Measurements from ENCODE around the gene FGFRL1. TPM values are rescaled to one million over a fixed set of nuclear protein-coding genes. Genes with fewer than 3 reads are reported as not detected.

Gene FGFRL1, protein sequence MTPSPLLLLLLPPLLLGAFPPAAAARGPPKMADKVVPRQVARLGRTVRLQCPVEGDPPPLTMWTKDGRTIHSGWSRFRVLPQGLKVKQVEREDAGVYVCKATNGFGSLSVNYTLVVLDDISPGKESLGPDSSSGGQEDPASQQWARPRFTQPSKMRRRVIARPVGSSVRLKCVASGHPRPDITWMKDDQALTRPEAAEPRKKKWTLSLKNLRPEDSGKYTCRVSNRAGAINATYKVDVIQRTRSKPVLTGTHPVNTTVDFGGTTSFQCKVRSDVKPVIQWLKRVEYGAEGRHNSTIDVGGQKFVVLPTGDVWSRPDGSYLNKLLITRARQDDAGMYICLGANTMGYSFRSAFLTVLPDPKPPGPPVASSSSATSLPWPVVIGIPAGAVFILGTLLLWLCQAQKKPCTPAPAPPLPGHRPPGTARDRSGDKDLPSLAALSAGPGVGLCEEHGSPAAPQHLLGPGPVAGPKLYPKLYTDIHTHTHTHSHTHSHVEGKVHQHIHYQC
- total RNA-seq (25.5 TPM), polyA plus RNA-seq (ENCODE audit: insufficient read depth, low read depth, low replicate concordance) (22.0 TPM)
- long read RNA-seq, donor 1, partial matches to known transcripts: 0 of 2 reads
- long read RNA-seq, donor 1, other reads (novel, unspliced or antisense): 0 of 2 reads
- long read RNA-seq, donor 2, partial matches to known transcripts: 0 of 4 reads
- long read RNA-seq, donor 2, other reads (novel, unspliced or antisense): 0 of 4 reads
- long read RNA-seq, donor 3, partial matches to known transcripts: 0 of 3 reads
- long read RNA-seq, donor 3, other reads (novel, unspliced or antisense): 0 of 3 reads
- long read RNA-seq, donor 4, transcript FGFRL1-205 (7 exons, 2,304 nt): major isoform, 5 of 5 reads
- long read RNA-seq, donor 4, partial matches to known transcripts: 0 of 5 reads
- long read RNA-seq, donor 4, other reads (novel, unspliced or antisense): 0 of 5 reads
- long read RNA-seq, donor 5: 0 reads
- long read RNA-seq, donor 6: 0 reads
- long read RNA-seq, donor 7, partial matches to known transcripts: 15 of 21 reads
- long read RNA-seq, donor 7, other reads (novel, unspliced or antisense): 5 of 21 reads
- long read RNA-seq, donor 8, partial matches to known transcripts: 0 of 2 reads
- long read RNA-seq, donor 8, other reads (novel, unspliced or antisense): 0 of 2 reads
- long read RNA-seq, donor 9, partial matches to known transcripts: 0 of 3 reads
- long read RNA-seq, donor 9, other reads (novel, unspliced or antisense): 0 of 3 reads
- long read RNA-seq, donor 10, partial matches to known transcripts: 0 of 2 reads
- long read RNA-seq, donor 10, other reads (novel, unspliced or antisense): 0 of 2 reads

DNA sequence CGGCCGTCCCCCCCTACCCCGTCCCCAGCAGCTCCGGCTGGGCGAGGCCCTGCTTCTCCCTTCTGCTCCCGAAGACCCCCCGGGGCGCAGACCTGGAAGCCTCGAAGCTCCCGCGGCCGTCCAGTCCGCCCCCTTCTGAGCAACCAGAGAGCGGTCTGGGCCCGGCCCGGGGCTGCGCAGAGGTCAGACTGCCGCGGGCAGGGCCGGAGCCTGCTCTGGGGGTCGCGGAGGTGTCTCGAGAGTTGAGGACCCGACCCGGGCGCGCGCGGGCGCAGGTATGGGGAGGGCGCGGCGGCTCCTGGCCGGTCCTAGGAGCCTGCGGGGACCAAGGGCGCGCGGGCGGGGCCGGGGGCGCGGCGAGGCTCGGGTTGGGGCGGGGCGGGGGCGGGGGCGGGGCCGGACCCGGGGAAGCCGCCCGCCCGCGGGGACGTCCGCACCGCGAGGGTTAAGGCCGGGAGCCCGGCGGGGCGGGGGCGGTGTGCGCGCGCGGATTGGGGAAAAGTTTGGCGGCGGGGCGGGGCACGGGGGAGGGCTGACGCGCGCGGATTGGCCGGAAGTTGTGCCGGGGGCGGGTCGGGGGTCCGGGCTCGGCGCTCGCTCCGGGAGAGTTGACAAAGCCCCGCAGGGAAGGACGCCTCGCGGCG lies at the start of gene FGFRL1:
TSS of gene FGFRL1 (plus strand) at position 605 of the 644 bp plus-strand sequence. CDS start 860 bp downstream, outside the sequence.
- no peaks in the 10 kb centered on the region for H3K9me3 ChIP-seq (ENCODE audit: control insufficient read depth in 2 of 3, insufficient read depth in 1 of 3, low read length in 3 of 3)
- H3K36me3 ChIP-seq (ENCODE audit: control insufficient read depth in 2 of 3, insufficient read depth in 3 of 3, low read length in 3 of 3): peaks cover 0 to 5% (median 0%) of the 10 kb centered on the region in 3 donors
- H3K4me3 ChIP-seq (ENCODE audit: low read length in 3 of 3): peak within 1 kb of the TSS in 1 of 3 donors; percentile 41
- intact Hi-C loops (cut with DNase I): no loop called here
- H3K27me3 ChIP-seq (ENCODE audit: control insufficient read depth, insufficient read depth, low read length): peaks cover 2% of the 10 kb centered on the region
- peaks cover 0 to 13% (median 0%) of the 10 kb centered on the region in 3 donors for H3K4me1 ChIP-seq (ENCODE audit: control insufficient read depth in 2 of 3, insufficient read depth in 2 of 3, low read depth in 1 of 3, low read length in 3 of 3)
- FAIRE-seq (no peak), DNase-seq (peak; percentile 92 to 98 (median 94))
- H3K27ac ChIP-seq (ENCODE audit: low read depth in 2 of 2, low read length in 2 of 2): peak within 1 kb of the TSS in 1 of 2 donors; percentile 57
- no peak within 1 kb of the TSS for H3K9ac ChIP-seq (ENCODE audit: low read length in 3 of 3)
- no peak for TF ChIP-seq CTCF (IDR thresholded peaks at IDR 0.05; ENCODE audit: borderline replicate concordance, extremely low read depth, insufficient read depth)

- H3K4me3 ChIP-seq (ENCODE audit: low read length in 3 of 3): no peak overlapping the region
- DNase-seq (peak in 2 of 5 donors; percentile 38 to 76), FAIRE-seq (no peak)
- no peaks in the 10 kb centered on the region for H3K36me3 ChIP-seq (ENCODE audit: control insufficient read depth in 2 of 3, insufficient read depth in 3 of 3, low read length in 3 of 3)
- no peak for TF ChIP-seq CTCF (IDR thresholded peaks at IDR 0.05; ENCODE audit: borderline replicate concordance, extremely low read depth, insufficient read depth)
- no peaks in the 10 kb centered on the region for H3K4me1 ChIP-seq (ENCODE audit: control insufficient read depth in 2 of 3, insufficient read depth in 2 of 3, low read depth in 1 of 3, low read length in 3 of 3)
- no peak overlapping the region for H3K9ac ChIP-seq (ENCODE audit: low read length in 3 of 3)
- no peak overlapping the region for H3K27ac ChIP-seq (ENCODE audit: low read depth in 2 of 2, low read length in 2 of 2)
- no peaks in the 10 kb centered on the region for H3K9me3 ChIP-seq (ENCODE audit: control insufficient read depth in 2 of 3, insufficient read depth in 1 of 3, low read length in 3 of 3)
- no peaks in the 10 kb centered on the region for H3K27me3 ChIP-seq (ENCODE audit: control insufficient read depth, insufficient read depth, low read length)
- intact Hi-C loops (cut with DNase I): no loop called here
Observed at GRCh38 chr4:962231-963208, 48.9 kb upstream of the FGFRL1 start.
